RWPE1 (cell line): ENCODE data around the gene AKAP11.
A peak's percentile ranks its signal among the peaks of the same experiment; 100 is the strongest.

ENCODE experiments used
- CTCF ChIA-PET: fragments of 350-600 bp; sonication (Branson Sonifier 250); formaldehyde crosslinking; extraction: SDS; loops from one replicate; lab custom pipeline; 2021; lab: Yijun Ruan, JAX
- POLR2A ChIA-PET: fragments of 400-600 bp; formaldehyde crosslinking; extraction: SDS; loops from one replicate; lab custom pipeline; 2020; ENCODE audit warnings: antibody characterized with exemption; ENCODE audit not compliant: low non-redundant PET; lab: Yijun Ruan, JAX
- DNase-seq: peaks from one replicate; pipeline ENCODE4 v3.0.0; 2012; ENCODE audit warnings: low spot score
- H3K27ac ChIP-seq: fragments of 450-650 bp; 2 replicates; pipeline ENCODE4 v1.5.1; 2017
- CTCF ChIP-seq: fragments of 450-650 bp; conservative IDR thresholded peaks from 2 replicates; pipeline ENCODE4 v1.5.1; 2017; ENCODE audit warnings: low read depth, mild to moderate bottlenecking

The AKAP11 gene

GRCh38 chr13:42334329-42334706, 62.4 kb downstream of the AKAP11 start:
- 0 out of 2 replicates have a peak, but pooled peaks have one; percentile 3 for TF ChIP-seq CTCF
- POLR2A ChIA-PET = no interaction called here
- no peak for DNase-seq
- CTCF ChIA-PET = interaction anchor here (0.5 to 1.1 kb wide), 7 partner anchors 35 to 1359 kb away, joined by 3 to 4 read pairs (median 4); no protein-coding TSS in a partner anchor
- H3K27ac ChIP-seq = no peak overlapping the region

- no peak overlapping the region for H3K27ac ChIP-seq
- ChIA-PET POLR2A (no interaction called here), CTCF (no interaction called here)
- DNase-seq = no peak
- no peak for TF ChIP-seq CTCF
Observed at GRCh38 chr13:42337808-42338600, 66.1 kb downstream of the AKAP11 start.

GRCh38 chr13:42345367-42345766, 73.4 kb downstream of the AKAP11 start:
- DNase-seq = no peak
- no peak overlapping the region for H3K27ac ChIP-seq
- POLR2A ChIA-PET = no interaction called here
- no peak for TF ChIP-seq CTCF
- CTCF ChIA-PET = no interaction called here

GRCh38 chr13:42348576-42348975, 76.6 kb downstream of the AKAP11 start:
- TF ChIP-seq CTCF = no peak
- no peak overlapping the region for H3K27ac ChIP-seq
- POLR2A ChIA-PET = no interaction called here
- no peak for DNase-seq
- CTCF ChIA-PET = interaction anchor here (0.7 kb wide), 1 partner anchor 141 kb away, joined by 4 read pairs; no protein-coding TSS in a partner anchor

- CTCF ChIA-PET = no interaction called here
- DNase-seq = no peak
- no peak overlapping the region for H3K27ac ChIP-seq
- no peak for TF ChIP-seq CTCF
- POLR2A ChIA-PET = no interaction called here
Observed at GRCh38 chr13:42350141-42350540, 78.2 kb downstream of the AKAP11 start.

- ChIA-PET POLR2A (no interaction called here), CTCF (no interaction called here)
- H3K27ac ChIP-seq = no peak overlapping the region
- DNase-seq = no peak
- no peak for TF ChIP-seq CTCF
Observed at GRCh38 chr13:42354241-42355091, 82.5 kb downstream of the AKAP11 start.
